AG08395 (cell line): Measurements from ENCODE around the gene ARSG.
"Not testable (repeated sequence)": the region's sequence is repeated elsewhere in the genome, so short reads cannot be mapped to it uniquely, and the experiment has no call there.

Source experiments
- DNase-seq: peaks from one replicate; pipeline ENCODE4 v3.0.0; 2012; ENCODE audit warnings: mixed read lengths, low spot score

ARSG gene

DNA sequence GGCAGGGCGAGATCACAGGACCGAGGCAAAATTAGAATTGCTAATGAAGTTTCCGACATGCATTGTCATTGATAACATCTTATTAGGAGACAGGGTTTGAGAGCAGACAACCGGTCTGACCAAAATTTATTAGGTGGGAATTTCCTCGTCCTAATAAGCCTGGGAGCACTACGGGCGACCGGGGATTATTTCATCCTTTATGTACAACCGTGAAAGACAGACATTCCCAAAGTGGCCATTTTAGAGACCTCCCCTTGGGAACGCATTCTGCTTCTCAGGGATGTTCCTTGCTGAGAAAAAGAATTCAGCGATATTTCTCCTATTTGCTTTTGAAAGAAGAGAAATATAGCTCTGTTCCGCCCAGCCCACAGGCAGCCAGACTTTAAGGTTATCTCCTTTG is 40.6 kb downstream of the ARSG start:
- not testable (repeated sequence) for DNase-seq

DNA sequence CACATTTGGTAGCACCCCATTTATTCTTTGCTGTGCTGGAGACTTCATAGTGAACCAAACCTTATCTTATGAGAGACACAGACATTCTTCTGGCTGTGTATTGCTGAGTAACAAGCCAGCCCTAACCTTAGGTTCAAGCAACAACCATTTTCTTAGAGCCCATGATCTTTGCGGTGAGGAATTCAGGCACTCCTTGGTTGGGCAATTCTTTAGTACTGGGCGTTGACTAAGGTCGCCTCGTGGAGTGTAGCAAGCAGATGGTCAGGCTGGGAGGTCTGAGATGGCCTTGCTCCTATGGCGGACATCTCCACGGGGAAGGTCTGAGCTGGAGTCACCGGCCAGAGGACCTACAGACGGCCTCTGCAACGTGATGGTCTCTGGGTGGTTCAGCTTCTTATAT is 43.1 kb downstream of the ARSG start:
- DNase-seq, result no peak

DNA sequence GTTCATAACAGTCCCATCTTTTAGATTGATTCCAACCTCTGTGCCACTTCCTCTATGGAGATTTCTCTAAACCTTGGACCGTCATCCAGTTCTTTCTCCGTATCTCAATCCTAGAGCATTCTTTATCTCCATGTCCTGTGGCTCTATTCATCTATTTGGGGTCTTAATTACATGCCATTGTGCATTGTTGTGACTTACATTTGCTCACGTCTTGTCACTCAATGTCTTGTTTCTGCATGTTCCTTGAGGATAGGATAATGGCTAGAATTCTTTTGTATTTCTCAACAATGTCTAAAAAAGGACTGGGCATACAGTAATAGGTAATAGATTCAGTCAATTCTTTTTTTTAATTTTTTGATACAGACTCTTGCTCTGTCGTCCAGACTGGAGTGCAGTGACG is 50.2 kb downstream of the ARSG start:
- no peak for DNase-seq

DNA sequence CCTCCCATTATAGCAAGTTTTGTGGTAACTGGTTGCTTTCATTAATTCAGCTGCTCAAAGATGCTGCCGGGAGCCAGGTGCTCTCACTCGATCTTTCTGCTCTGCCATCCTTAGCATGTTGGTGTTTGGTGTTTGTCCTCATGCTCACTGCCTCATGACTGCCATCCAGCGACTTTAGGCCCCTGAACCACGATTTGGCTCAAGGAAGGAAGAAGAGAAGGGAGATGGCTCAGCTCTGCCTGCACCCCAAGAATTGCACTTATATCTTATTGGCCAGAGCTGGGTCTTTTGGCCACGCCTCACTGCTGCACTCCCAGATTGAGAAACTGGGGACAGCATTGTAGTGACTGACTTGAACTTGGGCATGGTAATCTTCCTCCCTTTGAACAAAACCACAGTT is 52.7 kb downstream of the ARSG start:
- DNase-seq, result no peak

DNA sequence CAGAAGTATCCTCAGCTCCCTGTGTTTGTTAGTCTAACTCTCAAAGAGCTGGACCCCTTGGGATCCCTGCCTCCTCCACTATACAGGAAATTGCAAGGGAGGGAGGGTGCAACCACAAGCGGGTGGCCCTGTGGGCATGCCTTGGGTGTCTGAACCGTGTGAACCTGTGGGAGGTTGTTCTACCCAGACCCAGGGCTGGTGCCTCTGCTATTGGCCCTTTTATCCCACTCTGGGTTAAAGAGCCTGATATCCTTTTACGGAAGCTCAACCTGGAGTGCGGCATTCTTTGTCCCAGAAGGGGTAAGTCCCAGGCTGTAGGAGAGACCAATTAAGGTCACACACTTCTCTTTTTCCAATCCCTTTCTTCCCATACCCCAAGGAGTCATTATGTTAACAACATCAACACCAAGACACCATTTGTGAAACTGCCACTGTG is 53.4 kb downstream of the ARSG start:
- DNase-seq, result no peak

DNA sequence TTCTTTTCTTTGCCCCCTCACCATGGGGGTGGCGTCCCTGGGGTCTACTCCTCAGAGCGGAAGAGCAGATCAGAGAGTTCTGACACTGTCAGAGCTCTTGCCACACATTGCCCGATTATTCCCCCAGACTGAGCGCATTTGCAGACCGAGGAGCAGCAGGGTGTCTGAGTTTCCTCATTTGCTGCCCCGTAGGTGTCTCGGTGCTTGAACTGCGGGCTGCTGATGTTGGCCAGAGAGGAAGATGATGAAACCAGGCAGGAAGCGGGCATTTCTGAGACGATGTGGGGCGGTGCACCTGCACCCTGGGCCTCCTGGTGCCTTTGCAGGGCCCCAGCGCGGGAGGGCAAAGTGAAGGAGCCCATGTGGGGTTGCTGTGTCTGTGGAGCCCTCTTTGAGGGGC is 55.2 kb downstream of the ARSG start:
- no peak for DNase-seq

DNA sequence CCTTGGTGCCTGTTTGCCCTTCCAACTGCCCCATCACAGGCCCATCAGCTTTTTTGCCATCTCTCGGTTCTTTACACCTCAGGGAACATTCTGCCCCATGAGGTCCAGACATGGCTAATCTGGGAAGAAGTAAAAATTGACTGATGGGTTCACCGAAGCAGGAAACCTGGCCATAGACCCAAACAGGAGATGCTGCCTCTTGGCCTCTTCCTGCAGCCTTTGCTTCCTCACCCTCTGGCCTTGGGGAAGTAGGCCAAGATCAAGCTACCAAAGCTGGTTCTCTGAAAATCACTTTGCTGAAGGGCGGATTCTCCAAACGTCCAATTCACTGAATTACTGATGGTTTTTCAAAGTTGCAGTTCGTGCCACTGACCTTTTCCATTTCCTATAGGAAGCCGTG is 56.1 kb downstream of the ARSG start:
- DNase-seq, result no peak

DNA sequence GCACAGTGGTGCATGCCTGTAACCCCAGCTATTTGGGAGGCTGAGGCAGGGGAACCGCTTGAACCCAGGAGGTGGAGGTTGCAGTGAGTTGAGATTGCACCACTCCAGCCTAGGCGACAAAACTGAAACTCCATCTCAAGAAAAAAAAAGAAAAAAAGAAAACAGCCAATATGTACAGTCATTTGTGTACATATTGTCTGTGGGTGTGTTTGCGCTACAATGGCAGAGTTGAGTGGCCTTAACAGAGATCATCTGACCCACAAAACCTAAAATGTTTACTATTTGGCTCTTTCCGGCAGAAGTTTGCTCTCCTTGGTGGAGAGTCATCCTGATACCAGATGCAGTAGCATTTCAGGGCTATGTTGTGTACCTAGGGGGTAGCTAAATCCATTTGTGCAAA is 57.9 kb downstream of the ARSG start:
- no peak for DNase-seq

DNA sequence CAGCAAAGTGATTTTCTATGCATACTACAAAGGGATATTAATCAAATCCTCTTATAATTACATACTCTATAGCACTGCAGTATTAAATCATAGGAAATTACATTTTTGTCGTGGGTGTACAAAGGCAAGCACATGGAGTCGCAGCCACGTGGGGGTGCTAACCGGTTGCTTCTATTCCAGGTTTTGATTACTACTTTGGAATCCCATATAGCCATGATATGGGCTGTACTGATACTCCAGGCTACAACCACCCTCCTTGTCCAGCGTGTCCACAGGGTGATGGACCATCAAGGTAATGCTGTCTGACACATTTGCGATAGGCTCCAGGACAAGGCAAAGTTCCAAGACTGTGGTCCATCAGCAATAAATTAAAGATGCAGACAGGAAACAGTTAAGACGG is 60.1 kb downstream of the ARSG start:
- peak; percentile 53 for DNase-seq

DNA sequence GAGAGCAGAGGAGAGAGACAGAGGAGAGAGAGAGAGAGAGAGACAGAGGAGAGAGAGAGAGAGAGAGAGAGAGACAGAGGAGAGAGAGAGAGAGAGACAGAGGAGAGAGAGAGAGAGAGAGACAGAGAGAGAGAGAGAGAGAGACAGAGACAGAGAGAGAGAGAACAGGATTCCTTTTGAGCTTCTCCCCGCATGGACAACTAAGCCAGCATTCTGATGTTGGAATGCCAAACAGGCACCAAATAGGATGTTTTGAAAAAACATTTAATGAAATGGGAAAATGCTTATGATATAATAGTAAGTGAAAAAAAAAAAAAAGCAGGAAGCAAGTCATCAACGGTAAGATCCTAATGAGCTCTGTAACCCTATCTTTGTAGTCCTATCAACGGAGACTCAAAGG is 60.7 kb downstream of the ARSG start:
- DNase-seq, result no peak

DNA sequence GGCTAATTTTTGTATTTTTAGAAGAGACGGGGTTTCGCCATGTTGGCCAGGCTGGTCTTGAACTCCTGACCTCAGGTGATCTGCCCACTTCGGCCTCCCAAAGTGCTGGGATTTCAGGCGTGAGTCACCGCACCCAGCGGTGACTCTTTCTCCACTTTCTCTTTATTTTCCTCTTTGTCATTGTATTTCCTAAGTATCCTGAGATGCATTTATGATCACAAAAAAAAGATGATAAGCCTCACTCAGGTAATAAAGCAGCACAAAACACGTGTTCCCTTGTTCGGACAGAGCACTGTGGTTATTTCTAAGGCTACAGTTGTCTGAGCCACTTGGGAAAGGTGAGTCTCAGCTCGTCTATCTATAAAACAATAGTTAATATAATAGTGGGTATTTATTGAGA is 61.4 kb downstream of the ARSG start:
- DNase-seq, result not testable (repeated sequence)

DNA sequence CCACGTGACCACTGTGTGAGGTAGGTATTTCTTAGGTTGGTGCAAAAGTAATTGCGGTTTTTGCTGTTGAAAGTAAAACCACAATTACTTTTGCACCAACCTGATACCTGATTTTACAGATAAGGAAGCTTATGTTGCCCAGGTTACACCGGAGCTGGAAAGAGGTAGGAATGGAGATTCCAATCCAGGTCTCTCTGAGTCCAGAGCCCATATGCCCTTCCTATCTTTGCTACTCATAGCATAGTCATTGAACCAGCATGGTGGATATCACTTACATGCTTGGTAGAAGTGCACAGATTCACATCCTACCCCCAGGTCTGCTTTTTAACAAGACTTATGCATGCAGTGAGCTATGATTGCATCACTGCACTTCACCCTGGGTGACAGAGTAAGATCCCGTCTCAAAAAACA is 61.8 kb downstream of the ARSG start:
- DNase-seq, result no peak

DNA sequence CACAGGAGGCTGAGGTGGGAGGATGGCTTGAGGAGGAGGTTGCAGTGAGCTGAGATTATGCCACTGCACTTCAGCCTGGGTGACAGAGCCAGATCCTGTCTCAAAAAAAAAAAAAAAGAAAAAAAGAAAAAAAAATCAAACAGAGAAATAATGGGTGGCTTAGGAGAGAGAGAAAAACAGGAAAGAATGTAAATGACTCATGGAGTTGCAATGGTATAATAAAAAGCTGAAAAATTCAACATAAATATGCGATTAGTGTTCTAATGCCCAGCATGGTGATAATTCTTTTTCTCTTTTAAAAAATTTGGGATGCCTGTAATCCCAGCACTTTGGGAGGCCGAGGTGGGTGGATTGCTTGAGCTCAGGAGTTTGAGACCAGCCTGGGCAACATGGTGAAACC is 63.0 kb downstream of the ARSG start:
- DNase-seq, result peak; percentile 82

DNA sequence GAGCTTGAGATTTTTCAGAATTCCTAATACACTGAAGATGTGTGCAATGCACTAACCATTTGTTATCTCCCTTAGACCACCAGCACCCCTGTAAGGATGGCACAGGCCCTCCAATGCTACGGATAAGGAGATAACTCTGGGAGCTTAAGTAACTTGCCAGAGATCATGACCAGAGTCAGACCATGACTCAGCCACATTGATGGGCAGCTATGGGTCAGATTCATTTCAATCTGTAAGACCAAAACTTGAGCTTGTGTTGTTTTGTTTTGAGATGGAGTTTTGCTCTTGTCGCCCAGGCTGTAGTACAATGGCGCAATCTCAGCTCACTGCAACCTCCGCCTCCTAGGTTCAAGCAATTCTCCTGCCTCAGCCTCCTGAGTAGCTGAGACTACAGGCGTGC is 63.8 kb downstream of the ARSG start:
- peak; percentile 43 for DNase-seq

DNA sequence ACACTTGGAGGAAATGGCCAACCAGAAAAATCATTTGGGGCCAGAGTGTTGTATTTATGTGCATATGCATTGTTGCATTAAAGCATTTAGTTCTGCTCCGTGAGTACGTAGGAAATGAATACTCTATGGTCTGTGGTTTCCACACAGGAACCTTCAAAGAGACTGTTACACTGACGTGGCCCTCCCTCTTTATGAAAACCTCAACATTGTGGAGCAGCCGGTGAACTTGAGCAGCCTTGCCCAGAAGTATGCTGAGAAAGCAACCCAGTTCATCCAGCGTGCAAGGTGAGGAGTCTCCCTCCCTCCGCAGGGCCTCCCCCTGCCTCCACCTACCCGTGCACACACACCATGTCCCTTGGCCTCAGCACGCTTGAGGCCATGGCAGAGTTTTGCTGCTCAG is 65.2 kb downstream of the ARSG start:
- DNase-seq, result no peak

DNA sequence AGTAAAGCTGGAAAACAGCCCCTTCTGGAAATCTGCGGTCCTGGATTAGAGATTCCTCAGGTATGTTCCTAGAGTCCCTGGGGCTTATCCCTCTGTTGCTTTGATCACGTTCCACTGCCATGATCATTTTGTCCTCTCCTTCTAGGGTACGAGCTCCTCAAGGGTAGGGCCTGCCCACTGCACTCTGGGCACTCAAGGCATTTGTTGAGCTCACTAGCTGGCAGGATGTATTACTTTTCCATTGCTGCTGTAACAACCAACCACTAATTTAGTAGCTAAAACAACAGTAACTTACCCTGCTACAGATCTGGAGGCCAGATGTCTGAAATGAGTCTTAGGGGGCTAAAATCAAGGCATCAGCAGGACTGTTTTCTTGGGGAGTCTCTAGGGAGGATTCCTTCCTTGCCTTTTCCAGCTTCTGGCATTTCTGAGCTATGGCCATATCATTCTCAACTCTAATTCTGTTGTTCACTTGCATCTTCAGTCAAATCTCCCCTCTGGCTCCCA is 65.7 kb downstream of the ARSG start:
- DNase-seq, result no peak

DNA sequence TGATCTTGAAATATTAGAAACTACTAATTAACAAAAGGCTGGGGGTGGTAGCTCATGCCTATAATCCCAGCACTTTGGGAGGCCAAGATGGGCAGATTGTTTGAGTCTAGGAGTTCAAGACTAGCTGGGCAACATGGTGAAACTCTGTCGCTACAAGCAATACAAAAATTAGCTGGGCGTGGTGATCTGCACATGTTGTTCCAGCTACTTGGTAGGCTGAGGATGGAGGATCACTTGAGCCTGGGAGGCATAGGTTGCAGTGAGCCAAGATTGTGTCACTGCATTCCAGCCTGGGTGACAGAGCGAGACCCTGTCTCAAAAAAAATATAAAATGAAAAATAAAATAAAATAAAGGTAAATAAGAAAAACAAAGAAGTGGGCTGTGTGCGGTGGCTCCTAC is 66.6 kb downstream of the ARSG start:
- no peak for DNase-seq

DNA sequence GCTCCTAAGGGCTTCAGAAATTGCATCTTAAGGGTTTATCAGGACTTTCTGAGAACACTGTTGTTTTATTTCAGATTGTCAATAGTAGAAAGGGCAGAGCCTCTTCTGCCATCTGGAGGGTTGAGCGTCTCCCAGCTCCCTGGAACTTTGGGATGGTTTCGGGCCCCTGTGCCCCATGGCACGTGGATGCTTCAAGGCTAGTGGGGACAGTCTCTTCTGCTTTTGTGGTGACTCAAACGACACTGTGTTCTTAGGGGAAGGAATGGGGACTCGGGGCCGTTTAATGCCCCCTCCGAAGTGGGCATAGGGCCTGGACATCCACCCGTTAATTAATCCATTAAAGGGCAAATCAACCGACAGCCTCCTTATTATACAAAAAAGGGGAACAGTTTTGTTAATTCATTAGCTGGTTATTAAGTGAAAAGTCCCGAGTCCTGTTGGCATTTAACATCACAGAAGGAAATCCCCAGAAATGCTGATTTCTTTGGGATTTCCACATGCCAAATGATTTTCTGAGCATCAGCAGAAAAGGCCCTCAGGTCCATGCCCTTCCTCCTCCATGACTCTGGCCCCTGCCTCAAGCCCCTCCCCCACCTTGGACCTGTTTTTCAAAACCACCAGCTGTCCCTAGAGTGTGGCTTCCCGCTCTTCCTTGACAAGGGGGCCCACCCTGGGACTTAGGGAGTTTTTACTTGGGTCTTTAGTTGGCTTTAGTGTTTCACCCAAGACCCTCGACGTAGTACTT is 68.7 kb downstream of the ARSG start:
- no peak for DNase-seq

DNA sequence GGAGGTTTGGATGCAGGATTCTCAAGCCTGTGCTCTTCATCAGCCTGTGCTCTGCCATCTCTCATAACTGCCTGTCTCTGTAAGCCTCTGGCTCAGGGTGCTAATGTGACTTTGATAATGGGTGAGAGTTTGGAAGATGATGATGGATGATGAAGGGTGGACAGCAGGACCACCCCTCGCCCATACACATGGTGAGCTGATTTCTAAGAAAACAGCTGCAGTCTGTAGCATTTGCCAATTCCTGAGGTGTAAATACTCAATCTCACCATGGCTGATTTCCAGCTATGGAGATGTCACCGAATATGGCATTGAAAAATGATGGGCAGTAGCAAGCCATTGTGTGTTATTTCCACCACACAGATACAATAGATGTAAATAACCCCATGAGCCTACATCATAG is 74.2 kb downstream of the ARSG start:
- no peak for DNase-seq

DNA sequence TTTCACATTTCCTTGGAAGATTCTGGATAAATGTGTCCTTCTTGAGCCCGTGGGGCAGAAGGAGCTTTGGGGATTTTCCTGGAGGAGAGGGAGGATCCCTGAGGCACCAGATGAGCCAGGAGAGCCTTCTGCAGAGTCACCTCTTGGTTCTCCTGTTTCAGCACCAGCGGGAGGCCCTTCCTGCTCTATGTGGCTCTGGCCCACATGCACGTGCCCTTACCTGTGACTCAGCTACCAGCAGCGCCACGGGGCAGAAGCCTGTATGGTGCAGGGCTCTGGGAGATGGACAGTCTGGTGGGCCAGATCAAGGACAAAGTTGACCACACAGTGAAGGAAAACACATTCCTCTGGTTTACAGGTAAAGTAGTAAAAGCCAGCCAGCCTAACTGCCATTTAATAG is 77.1 kb downstream of the ARSG start:
- DNase-seq, result no peak

DNA sequence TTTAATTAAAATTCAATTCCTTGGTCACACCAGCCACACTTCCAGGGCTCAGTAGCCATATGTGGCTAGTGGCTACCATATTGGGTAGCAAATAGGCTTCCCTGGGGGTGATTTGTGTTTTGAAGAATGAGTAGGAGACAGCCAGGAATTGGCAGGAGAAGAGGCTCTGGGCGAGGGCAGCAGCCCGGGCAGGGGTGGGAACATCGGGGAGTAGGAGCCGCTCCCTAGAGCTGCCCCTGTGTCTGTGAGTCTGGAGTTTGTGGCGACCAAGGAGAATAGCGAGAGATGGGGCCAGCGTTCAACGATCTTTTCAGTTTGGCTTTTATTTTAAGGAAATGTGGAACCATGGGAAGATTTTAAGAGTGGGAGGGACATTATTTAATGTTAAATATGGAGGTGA is 84.3 kb downstream of the ARSG start:
- no peak for DNase-seq

DNA sequence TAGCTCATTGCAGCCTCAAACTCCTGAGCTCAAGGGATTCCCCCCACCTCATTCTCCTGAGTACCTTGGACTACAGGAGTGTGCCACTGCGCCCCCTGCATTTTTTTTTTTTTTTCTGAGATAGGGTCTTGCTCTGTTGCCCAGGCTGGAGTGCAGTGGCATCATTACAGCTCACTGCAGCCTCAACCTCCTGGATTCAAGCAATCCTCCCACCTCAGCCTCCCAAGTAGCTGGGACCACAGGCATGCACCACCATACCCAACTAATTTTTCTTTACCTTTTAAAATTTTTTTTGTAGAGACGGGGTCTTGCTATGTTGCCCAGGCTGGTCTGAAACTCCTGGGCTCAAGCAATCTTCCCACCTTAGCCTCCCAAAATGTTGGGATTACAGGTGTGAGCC is 84.9 kb downstream of the ARSG start:
- DNase-seq, result not testable (repeated sequence)

DNA sequence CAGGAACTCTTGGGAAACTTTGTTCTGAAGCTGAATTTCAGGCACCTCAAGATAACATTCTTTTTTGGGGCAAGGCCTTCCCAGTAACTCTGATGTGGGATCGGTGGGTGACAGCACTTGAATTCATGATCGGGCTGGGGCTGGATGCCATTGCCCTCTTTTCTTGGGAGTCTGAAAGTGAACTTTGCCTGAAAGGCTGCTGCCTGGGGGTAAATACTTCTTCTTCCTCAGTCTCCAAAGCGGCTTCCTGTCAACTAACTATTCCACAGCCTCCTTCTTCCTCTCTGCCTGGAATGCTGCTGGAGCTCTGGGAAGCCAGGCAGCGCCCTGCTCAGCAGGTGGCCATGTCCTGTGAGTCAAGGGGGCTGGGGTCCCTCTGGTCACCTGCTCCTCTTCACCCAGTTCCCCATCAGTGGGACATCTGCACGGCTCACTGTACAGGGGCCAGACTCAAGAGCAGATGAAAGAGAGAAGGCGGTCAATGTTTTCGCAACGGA is 86.5 kb downstream of the ARSG start:
- no peak for DNase-seq
